Left lung (tissue), 10 donors: ENCODE measurements around the gene UBE2C. TPM values are rescaled to one million over a fixed set of nuclear protein-coding genes. Genes with fewer than 3 reads are reported as not detected.

ENCODE experiments used
- ATAC-seq: fragments of 200-7000 bp; cut with Tn5 transposase; one replicate; pipeline ENCODE4 v1.9.1; 2020; ENCODE audit warnings: moderate library complexity
- DNase-seq, 4 donors: peaks; one replicate each; pipeline ENCODE4 v3.0.0-alpha.2; 2013 to 2020
- H3K27ac ChIP-seq, 2 donors: fragments of 200-600 bp; sonication (generic) in 1 of 2; one replicate each; pipeline versions ENCODE4 v1.5.0 to v1.8.0; 2020 to 2021
- H3K27me3 ChIP-seq, 2 donors: fragments of 200-600 bp; sonication (generic) in 1 of 2; one replicate each; pipeline versions ENCODE4 v1.5.0 to v1.8.0; 2020 to 2021
- H3K36me3 ChIP-seq, 2 donors: fragments of 200-600 bp; sonication (generic) in 1 of 2; one replicate each; pipeline versions ENCODE4 v1.5.0 to v1.8.0; 2020 to 2021
- H3K4me1 ChIP-seq, 2 donors: fragments of 200-600 bp; one replicate each; pipeline ENCODE4 v1.8.0; 2021
- H3K4me3 ChIP-seq, 2 donors: fragments of 200-600 bp; sonication (generic) in 1 of 2; one replicate each; pipeline versions ENCODE4 v1.5.0 to v1.8.0; 2020 to 2021; ENCODE audit warnings: mild to moderate bottlenecking in 1 of 2
- H3K9me3 ChIP-seq, 2 donors: fragments of 200-600 bp; sonication (generic) in 1 of 2; one replicate each; pipeline versions ENCODE4 v1.5.0 to v1.8.0; 2020 to 2021
- CTCF ChIP-seq, 2 donors: fragments of 200-600 bp; sonication (generic) in 1 of 2; IDR thresholded peaks; one replicate each; pipeline versions ENCODE4 v1.5.0 to v1.8.0; 2021; ENCODE audit warnings: antibody characterized with exemption in 2 of 2
- intact Hi-C, 2 donors: fragments of 100-400 bp; cut with DNase I; formaldehyde crosslinking; loops; one replicate each; pipeline versions ENCODE4 v1.11.2 to v1.14.2; 2022
- polyA plus RNA-seq, 6 donors: library from polyadenylated mRNA; unstranded; fragments of 120-200 nt; gene quantifications; one replicate each; pipeline ENCODE4 v1.2.1, GENCODE V29; 2013; ENCODE audit not compliant: insufficient read length in 6 of 6
- total RNA-seq, 2 donors: library from RNA; stranded (reverse); fragmentation: NEBNext Ultra II Directional; extraction: Animal tissue kit (Norgen Biotek cat#: 25700); gene quantifications; one replicate each; pipeline ENCODE4 v1.2.1, GENCODE V29; 2021
- donor health status: DM: no; HTN: yes; CAD: no.
- donor health status: DM: no; HTN: no; CAD: no.

The UBE2C gene
- total and polyA plus RNA-seq, 8 donors = 5.9 to 99.2 (median 49.8) TPM

DNA sequence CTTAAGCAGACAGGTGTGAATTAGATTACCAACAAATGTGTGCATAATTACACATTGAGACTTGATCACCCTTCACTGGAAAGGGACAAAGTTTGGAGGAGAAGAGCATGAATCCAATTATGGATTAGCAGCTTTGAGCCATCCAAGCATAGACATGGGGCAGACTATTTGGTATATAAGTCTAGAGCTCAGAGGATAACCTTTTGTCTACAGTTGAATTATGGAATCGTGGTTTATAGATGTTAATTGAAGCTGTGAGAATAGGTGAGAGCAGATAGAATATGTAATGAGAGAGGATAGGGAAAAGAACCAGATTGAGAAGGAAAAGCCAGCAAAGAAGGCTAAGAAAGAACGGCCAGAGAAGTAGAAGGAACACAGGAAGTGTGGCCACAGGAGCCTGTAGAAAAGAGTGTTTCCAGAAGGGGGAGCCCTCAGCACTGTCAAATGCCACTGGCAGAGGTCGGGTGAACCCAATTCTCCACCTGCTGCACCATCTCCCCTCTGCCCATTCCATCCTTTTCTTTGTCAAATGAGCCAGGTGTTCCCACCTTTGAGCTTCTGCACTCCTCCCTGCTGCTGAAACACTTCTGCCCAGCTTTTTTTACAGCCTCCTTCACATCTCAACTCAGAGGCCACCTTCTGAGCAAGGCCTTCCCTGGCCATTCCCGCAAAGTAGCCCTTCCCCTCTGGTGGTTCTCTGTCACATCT, 13.4 kb upstream of the UBE2C start:
- peaks cover 0 to 69% of the 10 kb centered on the region in 2 donors for H3K36me3 ChIP-seq

GRCh38 chr20:45801851-45802250, 10.6 kb upstream of the UBE2C start:
- DNase-seq (no peak), ATAC-seq (no peak)
- no peak for TF ChIP-seq CTCF (IDR thresholded peaks at IDR 0.05)
- Histone ChIP-seq H3K27ac (no peak overlapping the region), H3K27me3 (no peaks in the 10 kb centered on the region), H3K4me3 (no peak overlapping the region), H3K36me3 (peaks cover 0 to 69% of the 10 kb centered on the region in 2 donors), H3K9me3 (no peaks in the 10 kb centered on the region), H3K4me1 (peaks cover 0 to 13% of the 10 kb centered on the region in 2 donors)
- intact Hi-C loops = no loop called here

More for the DNA sequence above, 13.4 kb upstream of the UBE2C start:
- no peak overlapping the region for H3K4me3 ChIP-seq
- TF ChIP-seq CTCF (IDR thresholded peaks at IDR 0.05) = peak; percentile 62 to 64
- H3K27ac ChIP-seq = peak overlapping the region in 1 of 2 donors; percentile 51
- ATAC-seq (peak; percentile 98), DNase-seq (peak in 1 of 4 donors; percentile 47)
- intact Hi-C loops = no loop called here
- no peaks in the 10 kb centered on the region for H3K27me3 ChIP-seq
- no peaks in the 10 kb centered on the region for H3K9me3 ChIP-seq
- H3K4me1 ChIP-seq = peaks cover 0 to 13% of the 10 kb centered on the region in 2 donors

- Histone ChIP-seq H3K27ac (no peak overlapping the region), H3K4me1 (peaks cover 0 to 16% of the 10 kb centered on the region in 2 donors), H3K36me3 (peaks cover 0 to 64% of the 10 kb centered on the region in 2 donors), H3K9me3 (no peaks in the 10 kb centered on the region), H3K4me3 (no peak overlapping the region), H3K27me3 (no peaks in the 10 kb centered on the region)
- ATAC-seq (no peak), DNase-seq (no peak)
- no peak for TF ChIP-seq CTCF (IDR thresholded peaks at IDR 0.05)
- intact Hi-C loops = no loop called here
Observed at GRCh38 chr20:45810191-45810970, 2.1 kb upstream of the UBE2C start.

DNA sequence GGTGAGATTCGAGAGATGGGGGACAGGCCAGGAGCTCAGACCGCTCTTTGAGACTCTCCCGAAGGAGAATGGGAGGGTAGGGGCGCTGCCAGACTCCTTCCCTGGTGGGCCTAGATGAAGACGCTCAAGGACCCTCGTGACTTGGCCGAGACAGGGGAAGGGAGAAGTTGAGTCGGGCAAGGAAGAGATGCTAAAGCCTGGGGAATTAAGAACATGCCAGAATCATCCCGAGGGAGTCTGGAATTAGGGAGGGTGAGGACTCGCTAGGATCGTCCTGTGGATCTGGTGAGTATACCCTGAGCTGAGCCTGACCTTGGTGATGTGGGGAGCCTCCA, 529 bp downstream of the UBE2C start:
- intact Hi-C loops = no loop called here
- Histone ChIP-seq H3K27me3 (no peaks in the 10 kb centered on the region), H3K4me3 (peak overlapping the region; percentile 47 to 75), H3K9me3 (no peaks in the 10 kb centered on the region), H3K36me3 (peaks cover 0 to 45% of the 10 kb centered on the region in 2 donors), H3K4me1 (peaks cover 4 to 21% of the 10 kb centered on the region in 2 donors), H3K27ac (no peak overlapping the region)
- no peak for TF ChIP-seq CTCF (IDR thresholded peaks at IDR 0.05)
- ATAC-seq (no peak), DNase-seq (no peak)

DNA sequence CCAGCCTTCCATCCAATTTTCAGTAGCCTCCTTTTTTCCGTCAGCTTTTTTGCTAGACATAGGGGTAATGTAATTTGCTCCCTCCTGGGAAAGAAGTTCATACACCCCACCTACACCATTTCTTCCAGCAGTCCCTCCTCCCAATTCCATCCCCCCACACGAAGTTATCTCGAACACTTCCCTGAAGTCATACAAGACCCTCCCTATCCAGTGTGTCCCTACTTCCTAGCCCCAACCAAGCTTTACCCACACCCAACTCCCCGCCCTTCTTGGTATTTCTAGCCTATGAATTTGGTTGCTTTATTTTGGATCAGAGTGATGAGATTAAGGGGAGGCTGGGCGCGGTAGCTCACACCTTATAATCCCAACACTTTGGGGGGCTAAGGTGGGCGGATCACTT, 1.0 kb downstream of the UBE2C start:
- Histone ChIP-seq H3K4me3 (peak overlapping the region in 1 of 2 donors; percentile 47), H3K4me1 (peaks cover 4 to 21% of the 10 kb centered on the region in 2 donors), H3K36me3 (peaks cover 0 to 40% of the 10 kb centered on the region in 2 donors), H3K9me3 (no peaks in the 10 kb centered on the region), H3K27me3 (no peaks in the 10 kb centered on the region), H3K27ac (no peak overlapping the region)
- TF ChIP-seq CTCF (IDR thresholded peaks at IDR 0.05) = no peak
- no peak for DNase-seq
- no peak for ATAC-seq
- intact Hi-C loops = no loop called here
